IPS DF 6.9 (cell line): Measurements from ENCODE around the gene OLFM4.
"Not testable (repeated sequence)": the region's sequence is repeated elsewhere in the genome, so short reads cannot be mapped to it uniquely, and the experiment has no call there.

Experiments used
- DNase-seq: peaks from one replicate; pipeline ENCODE4 v3.0.0-alpha.2; 2013; ENCODE audit warnings: low read depth, low spot score
- H3K27ac ChIP-seq: one replicate; pipeline ENCODE4 v1.5.1; 2013; ENCODE audit warnings: low read length, control low read depth
- H3K27me3 ChIP-seq: 2 replicates; pipeline ENCODE4 v1.6.1; 2013; ENCODE audit warnings: mild to moderate bottlenecking, low read length; ENCODE audit not compliant: control insufficient read depth, insufficient read depth
- H3K36me3 ChIP-seq: 2 replicates; pipeline ENCODE4 v1.6.1; 2013; ENCODE audit warnings: low read length; ENCODE audit not compliant: control insufficient read depth, insufficient read depth
- H3K4me1 ChIP-seq: 2 replicates; pipeline ENCODE4 v1.6.1; 2013; ENCODE audit warnings: low read length; ENCODE audit not compliant: control insufficient read depth, insufficient read depth
- H3K4me3 ChIP-seq: 2 replicates; pipeline ENCODE4 v1.5.1; 2013; ENCODE audit warnings: mild to moderate bottlenecking, low read length
- H3K9me3 ChIP-seq: 2 replicates; pipeline ENCODE4 v1.6.1; 2013; ENCODE audit warnings: low read length, inconsistent platforms; ENCODE audit not compliant: control insufficient read depth, insufficient read depth
- whole genome bisulfite sequencing: extraction: QIAGEN DNeasy Blood & Tissue Kit; methylation state at CpG from one replicate; pipeline ENCODE4 v1.1.7; 2013; ENCODE audit warnings: mixed read lengths, missing lambda C conversion rate; ENCODE audit not compliant: insufficient read length, insufficient coverage; 5-methylcytosine and 5-hydroxymethylcytosine counted together

OLFM4 gene

GRCh38 chr13:52997951-52998876 lies 30.4 kb upstream of the OLFM4 start:
- H3K27me3 ChIP-seq = no peaks in the 10 kb centered on the region
- H3K4me3 ChIP-seq = no peak overlapping the region
- no peak for DNase-seq
- no peaks in the 10 kb centered on the region for H3K4me1 ChIP-seq
- H3K27ac ChIP-seq = no peak overlapping the region
- H3K9me3 ChIP-seq = no peaks in the 10 kb centered on the region
- no peaks in the 10 kb centered on the region for H3K36me3 ChIP-seq
- 100% methylated on average over 1 of the region's 5 CpGs for WGBS

DNA sequence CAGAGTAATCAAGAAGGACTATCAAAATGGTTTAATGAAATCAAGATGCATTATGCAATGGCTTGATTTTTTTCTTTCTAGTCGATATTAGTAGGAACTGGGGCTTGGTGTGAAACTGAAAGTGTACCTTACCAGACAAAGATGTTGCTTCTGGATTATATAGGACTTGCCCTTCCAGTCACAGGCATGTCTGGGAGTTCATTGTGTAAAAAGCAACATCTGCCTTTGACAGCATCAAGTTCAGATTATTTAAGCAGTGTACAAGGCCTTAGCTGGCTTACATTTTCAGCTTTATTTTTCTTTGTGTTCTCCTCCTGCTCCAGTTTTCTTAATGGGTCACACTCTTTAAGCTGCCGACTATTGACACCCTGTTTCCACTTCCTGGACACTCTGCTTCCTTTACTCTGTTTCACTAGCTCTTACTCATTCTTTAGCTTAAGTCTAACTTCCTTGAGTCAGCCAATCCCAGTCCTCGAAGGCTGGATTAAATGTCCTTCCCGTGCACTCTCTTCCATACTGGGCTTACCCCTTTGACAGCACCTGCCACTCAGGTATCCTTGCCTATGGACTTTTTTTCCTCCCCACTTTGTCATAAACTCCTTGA lies 29.4 kb upstream of the OLFM4 start:
- no peak overlapping the region for H3K4me3 ChIP-seq
- no peak overlapping the region for H3K27ac ChIP-seq
- WGBS = no CpG with 5 or more reads among the region's 4 CpGs
- no peaks in the 10 kb centered on the region for H3K9me3 ChIP-seq
- no peak for DNase-seq
- no peaks in the 10 kb centered on the region for H3K36me3 ChIP-seq
- no peaks in the 10 kb centered on the region for H3K27me3 ChIP-seq
- no peaks in the 10 kb centered on the region for H3K4me1 ChIP-seq

GRCh38 chr13:53001444-53002225 lies 27.0 kb upstream of the OLFM4 start:
- Histone ChIP-seq H3K4me3 (no peak overlapping the region), H3K27me3 (no peaks in the 10 kb centered on the region), H3K4me1 (no peaks in the 10 kb centered on the region), H3K36me3 (no peaks in the 10 kb centered on the region), H3K27ac (no peak overlapping the region), H3K9me3 (no peaks in the 10 kb centered on the region)
- WGBS = no CpG with 5 or more reads among the region's 4 CpGs
- no peak for DNase-seq

GRCh38 chr13:53004573-53004972 lies 24.0 kb upstream of the OLFM4 start:
- H3K4me3 ChIP-seq = no peak overlapping the region
- no peaks in the 10 kb centered on the region for H3K27me3 ChIP-seq
- WGBS = no CpG with 5 or more reads among the region's 2 CpGs
- no peaks in the 10 kb centered on the region for H3K36me3 ChIP-seq
- no peak overlapping the region for H3K27ac ChIP-seq
- H3K9me3 ChIP-seq = no peaks in the 10 kb centered on the region
- no peak for DNase-seq
- no peaks in the 10 kb centered on the region for H3K4me1 ChIP-seq

- no peaks in the 10 kb centered on the region for H3K36me3 ChIP-seq
- no peaks in the 10 kb centered on the region for H3K4me1 ChIP-seq
- no peak for DNase-seq
- no peak overlapping the region for H3K4me3 ChIP-seq
- no peak overlapping the region for H3K27ac ChIP-seq
- no CpG with 5 or more reads among the region's 12 CpGs for WGBS
- H3K27me3 ChIP-seq = no peaks in the 10 kb centered on the region
- no peaks in the 10 kb centered on the region for H3K9me3 ChIP-seq
Measured at GRCh38 chr13:53005626-53006025, 23.0 kb upstream of the OLFM4 start.

DNA sequence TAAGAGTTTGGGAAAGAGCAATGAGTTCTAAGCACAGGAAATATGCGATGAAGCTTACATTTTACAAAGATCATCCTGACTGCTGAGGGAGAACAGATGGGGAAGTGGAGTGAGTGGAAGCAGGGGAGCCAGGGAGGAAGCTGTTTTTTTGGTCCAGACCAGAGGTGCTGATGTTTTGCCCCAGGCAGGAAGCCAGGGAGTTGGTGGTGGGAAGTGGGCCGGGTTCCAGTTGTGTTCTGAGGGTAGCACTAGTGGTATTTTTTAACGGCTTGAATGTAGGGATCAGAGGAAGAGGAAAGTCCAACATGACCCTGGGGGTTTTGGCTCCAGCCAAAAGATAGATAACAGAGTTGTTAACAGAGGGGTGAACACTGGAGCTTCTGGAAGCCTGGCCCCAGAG lies 20.7 kb upstream of the OLFM4 start:
- WGBS = no CpG with 5 or more reads among the region's 3 CpGs
- no peak for DNase-seq

GRCh38 chr13:53010374-53011105 lies 18.1 kb upstream of the OLFM4 start:
- DNase-seq = no peak
- Histone ChIP-seq H3K9me3 (no peaks in the 10 kb centered on the region), H3K27ac (no peak overlapping the region), H3K27me3 (no peaks in the 10 kb centered on the region), H3K4me1 (no peaks in the 10 kb centered on the region), H3K36me3 (no peaks in the 10 kb centered on the region), H3K4me3 (no peak overlapping the region)
- no CpG with 5 or more reads among the region's 7 CpGs for WGBS

More for the DNA sequence above, 20.7 kb upstream of the OLFM4 start:
- Histone ChIP-seq H3K4me3 (no peak overlapping the region), H3K4me1 (no peaks in the 10 kb centered on the region), H3K27me3 (no peaks in the 10 kb centered on the region), H3K9me3 (no peaks in the 10 kb centered on the region), H3K36me3 (no peaks in the 10 kb centered on the region), H3K27ac (no peak overlapping the region)

DNA sequence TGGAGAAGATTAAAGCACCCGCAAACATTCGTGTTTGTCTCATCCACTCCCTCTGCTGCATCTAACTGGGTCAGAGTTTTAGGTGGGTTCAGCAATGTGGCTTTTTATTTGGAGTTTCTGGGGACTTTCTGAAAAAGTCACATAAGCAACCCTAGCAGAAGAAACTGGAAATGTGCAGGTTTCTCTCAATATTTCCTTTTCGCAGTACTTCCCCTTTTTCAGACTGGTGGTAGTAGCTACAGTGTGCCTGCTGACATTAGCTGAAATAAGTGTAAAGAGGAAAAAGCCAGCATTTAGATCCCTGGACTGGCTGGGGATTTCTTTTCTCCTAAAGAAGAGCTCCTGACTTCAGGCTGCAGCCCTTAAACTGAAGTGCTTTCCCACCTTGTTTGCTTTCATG lies 15.9 kb upstream of the OLFM4 start:
- no peak for DNase-seq
- Histone ChIP-seq H3K4me3 (no peak overlapping the region), H3K27me3 (no peaks in the 10 kb centered on the region), H3K36me3 (no peaks in the 10 kb centered on the region), H3K9me3 (no peaks in the 10 kb centered on the region), H3K27ac (no peak overlapping the region), H3K4me1 (no peaks in the 10 kb centered on the region)
- no CpG with 5 or more reads among the region's 3 CpGs for WGBS

DNA sequence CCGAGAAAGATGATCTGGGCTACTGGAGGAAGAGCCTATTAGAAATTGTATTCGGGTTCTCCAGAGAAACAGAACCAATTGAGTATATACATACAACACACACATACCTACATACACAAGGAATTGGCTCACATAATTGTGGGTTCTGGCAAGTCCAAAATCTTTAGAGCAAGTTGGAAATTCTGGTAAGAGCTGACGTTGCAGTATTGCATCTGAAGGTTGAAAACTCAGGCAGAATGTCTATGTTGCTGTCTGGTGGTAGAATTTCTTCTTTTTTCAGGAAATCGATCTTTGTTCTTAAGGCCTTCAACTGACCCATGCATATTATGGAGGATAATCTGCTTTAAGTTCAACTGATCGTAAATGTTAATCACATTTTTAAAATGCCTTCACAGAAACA lies 15.5 kb upstream of the OLFM4 start:
- no peaks in the 10 kb centered on the region for H3K4me1 ChIP-seq
- H3K27me3 ChIP-seq = no peaks in the 10 kb centered on the region
- no peaks in the 10 kb centered on the region for H3K9me3 ChIP-seq
- WGBS = no CpG with 5 or more reads among the region's 5 CpGs
- H3K27ac ChIP-seq = no peak overlapping the region
- H3K36me3 ChIP-seq = no peaks in the 10 kb centered on the region
- no peak for DNase-seq
- no peak overlapping the region for H3K4me3 ChIP-seq

- DNase-seq, H3K36me3 ChIP-seq, H3K27ac ChIP-seq: not testable (repeated sequence)
Measured at GRCh38 chr13:53014018-53014417, 14.6 kb upstream of the OLFM4 start.

More at GRCh38 chr13:53014018-53014417, 14.6 kb upstream of the OLFM4 start:
- not testable (repeated sequence) for H3K4me1 ChIP-seq, H3K27me3 ChIP-seq, H3K4me3 ChIP-seq, H3K9me3 ChIP-seq
- WGBS = no CpG with 5 or more reads among the region's 3 CpGs
